ENCODE data around the gene UNC45B.
A peak's percentile ranks its signal among the peaks of the same experiment; 100 is the strongest.
"Not testable (repeated sequence)": the region's sequence is repeated elsewhere in the genome, so short reads cannot be mapped to it uniquely, and the experiment has no call there.

The UNC45B gene

DNA sequence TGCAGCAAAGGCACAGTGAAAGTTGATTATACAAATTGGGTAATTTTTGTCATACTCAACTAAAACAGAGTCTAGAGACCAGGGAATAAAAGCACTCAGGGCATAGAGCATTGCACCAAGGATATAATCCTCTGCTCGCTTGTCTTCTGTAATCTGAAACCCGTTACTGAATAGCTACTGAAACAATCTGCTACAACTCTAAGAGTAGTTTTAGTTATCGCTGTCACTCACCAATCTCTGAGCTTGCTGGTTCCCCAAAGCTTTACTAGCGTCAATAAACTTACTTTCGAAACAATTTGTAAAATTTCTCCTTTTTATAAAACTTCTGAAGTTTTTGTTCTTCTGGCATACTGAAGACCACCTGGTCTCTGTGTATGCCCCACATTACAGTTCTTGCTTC, 69.5 kb downstream of the UNC45B start:
- DNase-seq = no peak

DNA sequence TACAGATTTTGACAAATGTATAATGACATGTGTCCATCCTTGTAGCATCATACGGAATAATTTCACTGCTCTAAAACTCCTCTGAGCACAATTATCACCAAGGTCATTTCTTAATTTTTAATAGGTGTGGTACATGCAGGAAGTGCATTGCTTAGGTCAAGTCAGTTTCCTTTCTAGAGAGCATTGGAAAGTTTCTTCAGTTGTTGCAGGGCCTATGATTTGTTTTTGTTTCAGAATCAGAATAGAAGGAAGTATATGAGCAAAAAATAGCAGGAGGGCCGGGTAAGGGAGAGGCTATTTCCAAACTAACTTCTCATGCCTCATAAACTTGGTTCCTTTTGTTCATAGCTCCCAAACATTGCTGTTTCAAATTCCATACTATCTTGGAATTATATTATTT, 71.3 kb downstream of the UNC45B start:
- peak; percentile 39 for DNase-seq

DNA sequence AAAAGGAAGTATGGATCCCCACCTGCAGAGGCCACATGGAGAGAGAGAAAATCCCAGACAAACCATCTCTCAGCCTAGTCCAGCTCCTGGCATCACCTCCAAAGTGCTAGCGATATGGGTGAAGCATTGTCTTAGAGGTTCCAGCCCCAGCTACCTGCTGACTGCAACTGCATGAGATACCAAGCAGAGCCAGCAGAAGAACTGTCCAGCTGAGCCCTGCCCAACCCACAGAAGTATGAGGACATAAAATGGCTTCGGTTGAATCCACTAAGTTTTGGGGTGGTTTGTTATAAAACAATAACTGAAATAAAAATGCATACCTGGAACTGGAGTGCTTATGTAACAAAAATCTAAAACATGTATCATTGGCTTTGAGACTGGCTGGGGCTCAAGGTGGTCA, 74.8 kb downstream of the UNC45B start:
- no peak for DNase-seq

DNA sequence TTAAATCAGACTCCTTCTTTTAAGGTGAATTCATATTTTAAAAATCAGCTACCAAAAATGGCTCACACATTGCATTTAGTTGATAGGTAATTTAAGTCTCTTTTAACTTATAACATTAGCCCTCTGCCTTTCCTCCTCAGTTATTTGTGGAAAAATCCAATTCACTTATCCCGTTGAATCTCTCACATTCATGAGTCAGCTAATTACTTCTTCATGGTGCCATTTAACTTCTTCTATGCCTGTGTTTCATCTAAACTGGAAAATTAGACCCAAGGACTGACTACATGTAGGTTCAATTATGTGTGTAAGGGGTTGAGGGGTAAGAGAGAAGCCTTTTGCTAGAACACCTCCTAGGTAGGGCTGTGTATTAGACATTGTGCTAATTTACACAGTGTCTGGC, 76.8 kb downstream of the UNC45B start:
- no peak for DNase-seq

DNA sequence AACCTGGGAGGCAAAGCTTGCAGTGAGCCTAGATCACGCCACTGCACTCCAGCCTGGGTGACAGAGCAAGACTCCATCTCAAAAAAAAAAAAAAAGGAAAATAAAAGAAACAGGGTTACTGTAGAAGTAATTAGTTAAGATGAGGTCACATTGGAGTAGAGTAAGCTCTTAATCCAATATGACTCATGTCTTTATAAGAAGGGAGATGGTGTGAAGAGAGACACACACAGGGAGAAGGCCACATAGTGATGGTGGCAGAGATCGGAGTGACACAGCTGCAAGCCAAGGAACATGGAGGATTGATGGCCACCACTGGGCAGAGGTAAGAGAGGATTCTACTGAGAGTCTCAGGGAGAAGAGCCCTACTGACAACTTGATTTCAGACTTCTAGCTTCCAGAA, 79.9 kb downstream of the UNC45B start:
- no peak for DNase-seq

DNA sequence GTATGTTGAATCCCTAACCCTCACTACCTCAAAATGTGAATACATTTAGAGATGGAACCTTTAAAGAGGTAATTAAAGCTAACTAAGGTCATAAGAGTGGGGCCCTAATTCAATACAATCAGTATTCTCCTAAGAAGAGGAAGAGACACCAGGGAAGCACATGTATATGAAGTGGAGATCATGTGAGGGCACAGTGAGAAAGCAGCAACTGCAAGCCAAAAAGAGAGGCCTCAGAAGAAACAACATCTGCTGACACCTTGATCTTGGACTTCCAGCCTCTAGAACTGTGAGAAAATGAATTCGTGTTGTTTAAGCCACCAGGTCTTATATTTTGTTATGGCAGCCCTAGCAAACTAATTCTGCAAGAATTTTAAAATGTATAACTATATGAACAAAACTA, 82.0 kb downstream of the UNC45B start:
- no peak for DNase-seq

DNA sequence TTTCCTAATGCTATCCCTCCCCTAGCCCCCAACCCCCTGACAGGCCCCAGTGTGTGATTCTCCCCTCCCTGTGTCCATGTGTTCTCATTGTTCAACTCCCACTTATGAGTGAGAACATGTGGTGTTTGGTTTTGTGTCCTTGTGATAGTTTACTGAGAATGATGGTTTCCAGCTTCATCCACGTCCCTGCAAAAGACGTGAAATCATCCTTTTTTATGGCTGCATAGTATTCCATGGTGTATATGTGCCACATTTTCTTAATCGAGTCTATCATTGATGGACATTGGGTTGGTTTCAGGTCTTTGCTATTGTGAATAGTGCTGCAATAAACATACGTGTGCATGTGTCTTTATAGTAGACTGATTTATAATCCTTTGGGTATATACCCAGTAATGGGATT, 86.7 kb downstream of the UNC45B start:
- not testable (repeated sequence) for DNase-seq

DNA sequence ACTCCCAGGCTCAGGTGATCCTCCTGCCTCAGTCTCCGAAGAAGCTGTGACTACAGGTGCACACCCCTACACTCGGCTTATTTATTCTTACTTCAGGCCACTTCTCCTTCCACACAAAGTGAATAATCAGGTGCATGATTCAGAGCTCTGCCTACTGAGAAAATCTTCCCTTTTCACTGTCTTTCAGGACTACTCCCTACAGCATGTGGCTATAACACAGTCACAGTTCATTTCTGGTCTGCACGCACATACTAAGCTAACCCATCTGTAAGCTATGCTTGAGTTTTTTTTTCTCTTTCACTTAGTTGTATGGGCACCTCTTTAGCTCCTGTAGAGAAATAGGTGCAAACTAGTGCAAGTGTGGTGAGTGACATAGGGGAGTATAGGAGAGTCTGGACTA, 87.7 kb downstream of the UNC45B start:
- no peak for DNase-seq

DNA sequence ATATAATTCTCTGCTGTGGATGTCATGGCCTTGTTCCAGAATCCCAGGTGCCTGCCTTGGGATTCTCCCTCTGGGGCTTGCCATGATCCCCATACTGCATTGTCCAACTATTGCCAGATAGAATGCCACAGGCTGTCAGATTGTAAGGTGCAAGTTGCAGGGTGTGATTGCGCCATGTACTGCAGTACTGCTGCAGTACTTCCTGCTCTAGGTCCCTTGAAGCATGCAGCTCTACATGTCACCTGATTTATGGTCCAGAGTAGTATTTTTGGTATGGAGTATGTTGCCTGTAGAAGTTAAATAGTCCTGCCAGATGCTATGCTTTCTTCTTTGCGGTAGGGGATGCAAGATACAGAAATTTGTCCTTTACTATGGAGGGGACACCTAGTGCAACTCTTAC, 88.3 kb downstream of the UNC45B start:
- DNase-seq = no peak

DNA sequence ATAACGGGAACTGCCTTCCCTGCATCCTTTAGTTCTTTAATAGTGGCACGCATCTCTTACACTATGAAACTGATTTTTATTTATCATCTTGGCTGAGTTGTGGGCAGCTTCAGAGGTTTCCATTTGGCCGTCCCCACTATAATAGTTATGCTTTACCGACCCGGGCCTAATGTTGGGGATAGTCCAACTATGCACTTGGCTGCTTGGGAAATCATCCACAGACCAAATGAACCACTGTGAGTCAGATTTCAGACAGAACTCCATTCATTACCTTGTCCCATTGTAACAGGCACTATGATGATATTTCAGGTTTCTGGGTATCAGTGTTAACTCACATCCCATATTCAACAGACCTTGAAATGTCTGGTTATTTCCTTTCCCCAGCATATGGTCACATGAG, 89.2 kb downstream of the UNC45B start:
- no peak for DNase-seq

DNA sequence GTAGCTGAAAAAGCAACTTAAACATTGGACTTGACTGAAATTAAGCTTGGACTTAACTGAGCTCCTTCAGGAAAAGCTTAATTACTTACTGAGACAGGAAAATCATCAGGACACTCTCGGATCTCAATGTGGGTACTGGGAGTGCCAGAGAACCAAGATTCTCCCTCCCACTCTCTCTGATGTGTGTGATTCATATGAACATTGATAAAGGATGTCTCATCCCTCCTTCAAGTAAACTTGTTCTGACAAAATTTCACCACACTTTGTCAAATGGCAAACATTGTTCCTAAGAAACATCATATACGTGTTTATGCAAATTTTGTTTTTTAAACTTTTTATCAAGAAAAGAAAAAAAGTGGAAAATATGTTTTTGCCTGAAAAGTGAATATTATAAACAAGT, 91.2 kb downstream of the UNC45B start:
- DNase-seq = no peak

Measured in CD4-positive, alpha-beta T cell treated with Interleukin-17A for 1 hour (primary cell).